ENCODE data around the gene PSEN1.

DNA sequence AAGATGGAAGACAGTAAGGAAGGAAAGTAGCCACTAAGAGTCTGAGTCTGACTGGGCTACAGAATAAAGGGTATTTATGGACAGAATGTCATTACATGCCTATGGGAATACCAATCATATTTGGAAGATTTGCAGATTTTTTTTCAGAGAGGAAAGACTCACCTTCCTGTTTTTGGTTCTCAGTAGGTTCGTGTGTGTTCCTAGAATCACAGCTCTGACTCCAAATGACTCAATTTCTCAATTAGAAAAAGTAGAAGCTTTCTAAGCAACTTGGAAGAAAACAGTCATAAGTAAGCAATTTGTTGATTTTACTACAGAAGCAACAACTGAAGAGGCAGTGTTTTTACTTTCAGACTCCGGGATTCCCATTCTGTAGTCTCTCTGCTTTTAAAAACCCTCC, 85.6 kb downstream of the PSEN1 start:
- TF ChIP-seq EP300 (IDR thresholded peaks at IDR 0.05; ENCODE audit: low read depth): no peak
- no peak for TF ChIP-seq POLR2A (IDR thresholded peaks at IDR 0.05)
- TF ChIP-seq, protein P1, sequence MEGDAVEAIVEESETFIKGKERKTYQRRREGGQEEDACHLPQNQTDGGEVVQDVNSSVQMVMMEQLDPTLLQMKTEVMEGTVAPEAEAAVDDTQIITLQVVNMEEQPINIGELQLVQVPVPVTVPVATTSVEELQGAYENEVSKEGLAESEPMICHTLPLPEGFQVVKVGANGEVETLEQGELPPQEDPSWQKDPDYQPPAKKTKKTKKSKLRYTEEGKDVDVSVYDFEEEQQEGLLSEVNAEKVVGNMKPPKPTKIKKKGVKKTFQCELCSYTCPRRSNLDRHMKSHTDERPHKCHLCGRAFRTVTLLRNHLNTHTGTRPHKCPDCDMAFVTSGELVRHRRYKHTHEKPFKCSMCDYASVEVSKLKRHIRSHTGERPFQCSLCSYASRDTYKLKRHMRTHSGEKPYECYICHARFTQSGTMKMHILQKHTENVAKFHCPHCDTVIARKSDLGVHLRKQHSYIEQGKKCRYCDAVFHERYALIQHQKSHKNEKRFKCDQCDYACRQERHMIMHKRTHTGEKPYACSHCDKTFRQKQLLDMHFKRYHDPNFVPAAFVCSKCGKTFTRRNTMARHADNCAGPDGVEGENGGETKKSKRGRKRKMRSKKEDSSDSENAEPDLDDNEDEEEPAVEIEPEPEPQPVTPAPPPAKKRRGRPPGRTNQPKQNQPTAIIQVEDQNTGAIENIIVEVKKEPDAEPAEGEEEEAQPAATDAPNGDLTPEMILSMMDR (IDR thresholded peaks at IDR 0.05): no peak
- TF ChIP-seq POLR2AphosphoS5 (IDR thresholded peaks at IDR 0.05): no peak

Data from transverse colon (tissue), 4 donors.